Keratinocyte (primary cell): ENCODE data around the gene HDLBP. TPM values are rescaled to one million over a fixed set of nuclear protein-coding genes. Genes with fewer than 3 reads are reported as not detected.
"Not testable (repeated sequence)": the region's sequence is repeated elsewhere in the genome, so short reads cannot be mapped to it uniquely, and the experiment has no call there.

Experiments
- DNase-seq: peaks from one replicate; pipeline ENCODE4 v3.0.0-alpha.2; 2011; ENCODE audit warnings: low read depth, missing footprints, low spot score
- FAIRE-seq: peaks from 2 replicates; lab custom pipeline; 2011; peaks lifted over from hg19 to GRCh38; lab: Jason Lieb, UNC
- H2AFZ ChIP-seq: 2 replicates; pipeline ENCODE4 v1.6.0; 2012; ENCODE audit warnings: low read length, control low read depth, inconsistent platforms; ENCODE audit not compliant: control insufficient read depth
- H3K27ac ChIP-seq: 2 replicates; pipeline ENCODE4 v1.5.1; 2011; ENCODE audit warnings: low read length; ENCODE audit not compliant: control insufficient read depth, insufficient read depth
- H3K27me3 ChIP-seq: 3 replicates; pipeline ENCODE4 v1.6.0; 2011; ENCODE audit warnings: low read length; ENCODE audit not compliant: control insufficient read depth, insufficient read depth; ENCODE audit errors: extremely low read depth
- H3K36me3 ChIP-seq, 2 experiments: 2 replicates in 1 of 2; 3 replicates in 1 of 2; pipeline ENCODE4 v1.5.1; 2011; ENCODE audit warnings: low read length in 2 of 2, mild to moderate bottlenecking in 1 of 2; ENCODE audit not compliant: control insufficient read depth in 2 of 2, insufficient read depth in 2 of 2; ENCODE audit errors: extremely low read depth in 1 of 2
- H3K4me1 ChIP-seq: 3 replicates; pipeline ENCODE4 v1.5.1; 2011; ENCODE audit warnings: low read length; ENCODE audit not compliant: control insufficient read depth, insufficient read depth; ENCODE audit errors: extremely low read depth
- H3K4me2 ChIP-seq: 3 replicates; pipeline ENCODE4 v1.6.0; 2011; ENCODE audit warnings: low read depth, low read length; ENCODE audit not compliant: control insufficient read depth, insufficient read depth; ENCODE audit errors: extremely low read depth
- H3K4me3 ChIP-seq, 3 experiments: fragments of 200-600 bp in 1 of 3; sonication (generic) in 1 of 3; 2 replicates in 2 of 3; 3 replicates in 1 of 3; pipeline ENCODE4 v1.5.1; 2011 to 2016; ENCODE audit warnings: low read length in 3 of 3, mild to moderate bottlenecking in 3 of 3, control low read depth in 2 of 3, inconsistent platforms in 1 of 3, low read depth in 1 of 3, mixed read lengths in 1 of 3, mixed run types in 1 of 3, moderate library complexity in 1 of 3; ENCODE audit not compliant: control insufficient read depth in 2 of 3, insufficient read depth in 2 of 3; ENCODE audit errors: extremely low read depth in 1 of 3
- H3K79me2 ChIP-seq: 2 replicates; pipeline ENCODE4 v1.6.0; 2012; ENCODE audit warnings: low read length; ENCODE audit not compliant: control insufficient read depth, insufficient read depth
- H3K9ac ChIP-seq: 3 replicates; pipeline ENCODE4 v1.6.0; 2011; ENCODE audit warnings: low read length; ENCODE audit not compliant: control insufficient read depth, insufficient read depth; ENCODE audit errors: extremely low read depth
- H3K9me1 ChIP-seq: 3 replicates; pipeline ENCODE4 v1.6.0; 2011; ENCODE audit warnings: low read length; ENCODE audit not compliant: control insufficient read depth, insufficient read depth; ENCODE audit errors: extremely low read depth
- H3K9me3 ChIP-seq: 2 replicates; pipeline ENCODE4 v1.5.1; 2012; ENCODE audit warnings: low read depth, low read length; ENCODE audit not compliant: control insufficient read depth
- H4K20me1 ChIP-seq: 3 replicates; pipeline ENCODE4 v1.6.0; 2011; ENCODE audit warnings: low read length; ENCODE audit not compliant: control insufficient read depth, insufficient read depth; ENCODE audit errors: extremely low read depth
- EZH2 ChIP-seq: IDR thresholded peaks from one replicate; pipeline ENCODE4 v1.6.1; 2012; ENCODE audit warnings: inconsistent platforms, mild to moderate bottlenecking, low read length, moderate library complexity
- dilution Hi-C: fragments of 300-500 bp; cut with MboI; formaldehyde crosslinking; loops from one replicate; pipeline ENCODE4 v1.7.0; 2020; ENCODE audit warnings: low sequenced_read_pairs; ENCODE audit not compliant: extremely low pct_ligation_motif_present
- polyA plus RNA-seq, 5 experiments: library from polyadenylated mRNA; depleted of rRNA in 3 of 5; stranded (reverse) in 3 of 5; stranded (forward) in 1 of 5; unstranded in 1 of 5; fragments of >200 nt; gene quantifications; 1 replicate in 1 of 5; 2 replicates in 3 of 5; 3 replicates in 1 of 5; pipeline versions ENCODE4 v1.2.1 to v1.2.3, GENCODE V29; 2011 to 2012; ENCODE audit warnings: missing spikeins in 2 of 5, low read depth in 1 of 5, low replicate concordance in 1 of 5
- TF ChIP-seq, protein P1 (sequence below), 3 experiments: IDR thresholded peaks in 1 of 3; conservative IDR thresholded peaks in 1 of 3; optimal IDR thresholded peaks in 1 of 3; 2 replicates in 2 of 3; 3 replicates in 1 of 3; pipeline versions ENCODE3 to v1.5.1; 2011; ENCODE audit warnings: low read length in 3 of 3, mild to moderate bottlenecking in 3 of 3, moderate library complexity in 2 of 3, control low read depth in 1 of 3, inconsistent platforms in 1 of 3; ENCODE audit not compliant: insufficient read depth in 2 of 3; ENCODE audit errors: extremely low read depth in 1 of 3

Gene HDLBP
- polyA plus RNA-seq, 1 donor (not counting 4 experiments of a cell fraction or from before 2014, with no cell fraction given) = 289 TPM

DNA sequence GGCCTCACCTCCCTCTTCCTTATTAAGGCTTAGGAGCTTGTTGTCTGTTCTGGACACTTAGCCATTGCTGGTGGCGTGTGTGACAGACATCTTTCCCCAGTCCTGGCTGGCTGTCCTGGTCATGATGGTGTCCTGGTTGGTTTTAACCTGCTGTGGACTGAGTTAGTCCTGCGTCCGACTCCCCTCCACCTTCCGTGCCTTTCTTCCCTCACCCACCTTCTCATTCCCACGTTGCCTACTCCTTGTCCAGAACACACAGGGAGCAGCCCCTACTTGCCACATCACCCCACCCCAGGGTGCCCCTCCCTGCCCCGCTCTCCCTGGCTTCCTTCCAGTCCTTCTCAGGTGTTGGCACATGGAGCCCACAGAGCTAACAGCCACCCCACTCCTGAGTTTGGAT is 117.5 kb downstream of the HDLBP start:
- no peaks in the 10 kb centered on the region for H3K9me1 ChIP-seq
- H3K4me1 ChIP-seq = no peaks in the 10 kb centered on the region
- H3K27ac ChIP-seq = no peak overlapping the region
- H3K79me2 ChIP-seq = no peaks in the 10 kb centered on the region
- no peak overlapping the region for H3K4me2 ChIP-seq
- no peak for FAIRE-seq
- peaks cover 14% of the 10 kb centered on the region for H3K27me3 ChIP-seq
- H3K9ac ChIP-seq = no peak overlapping the region
- no peak overlapping the region for H3K4me3 ChIP-seq
- H4K20me1 ChIP-seq = no peaks in the 10 kb centered on the region
- dilution Hi-C loops = no loop called here
- H3K9me3 ChIP-seq = no peaks in the 10 kb centered on the region
- no peak overlapping the region for H2AFZ ChIP-seq
- TF ChIP-seq EZH2 = no peak
- TF ChIP-seq, protein P1, sequence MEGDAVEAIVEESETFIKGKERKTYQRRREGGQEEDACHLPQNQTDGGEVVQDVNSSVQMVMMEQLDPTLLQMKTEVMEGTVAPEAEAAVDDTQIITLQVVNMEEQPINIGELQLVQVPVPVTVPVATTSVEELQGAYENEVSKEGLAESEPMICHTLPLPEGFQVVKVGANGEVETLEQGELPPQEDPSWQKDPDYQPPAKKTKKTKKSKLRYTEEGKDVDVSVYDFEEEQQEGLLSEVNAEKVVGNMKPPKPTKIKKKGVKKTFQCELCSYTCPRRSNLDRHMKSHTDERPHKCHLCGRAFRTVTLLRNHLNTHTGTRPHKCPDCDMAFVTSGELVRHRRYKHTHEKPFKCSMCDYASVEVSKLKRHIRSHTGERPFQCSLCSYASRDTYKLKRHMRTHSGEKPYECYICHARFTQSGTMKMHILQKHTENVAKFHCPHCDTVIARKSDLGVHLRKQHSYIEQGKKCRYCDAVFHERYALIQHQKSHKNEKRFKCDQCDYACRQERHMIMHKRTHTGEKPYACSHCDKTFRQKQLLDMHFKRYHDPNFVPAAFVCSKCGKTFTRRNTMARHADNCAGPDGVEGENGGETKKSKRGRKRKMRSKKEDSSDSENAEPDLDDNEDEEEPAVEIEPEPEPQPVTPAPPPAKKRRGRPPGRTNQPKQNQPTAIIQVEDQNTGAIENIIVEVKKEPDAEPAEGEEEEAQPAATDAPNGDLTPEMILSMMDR (optimal IDR thresholded peaks at IDR 0.05 in 1 of 3, IDR thresholded peaks at IDR 0.05 in 1 of 3, conservative IDR thresholded peaks at IDR 0.05 in 1 of 3; ENCODE audit: extremely low read depth in 1 of 3, insufficient read depth in 2 of 3, low read length in 3 of 3) = no peak
- no peaks in the 10 kb centered on the region for H3K36me3 ChIP-seq
- DNase-seq = no peak

DNA sequence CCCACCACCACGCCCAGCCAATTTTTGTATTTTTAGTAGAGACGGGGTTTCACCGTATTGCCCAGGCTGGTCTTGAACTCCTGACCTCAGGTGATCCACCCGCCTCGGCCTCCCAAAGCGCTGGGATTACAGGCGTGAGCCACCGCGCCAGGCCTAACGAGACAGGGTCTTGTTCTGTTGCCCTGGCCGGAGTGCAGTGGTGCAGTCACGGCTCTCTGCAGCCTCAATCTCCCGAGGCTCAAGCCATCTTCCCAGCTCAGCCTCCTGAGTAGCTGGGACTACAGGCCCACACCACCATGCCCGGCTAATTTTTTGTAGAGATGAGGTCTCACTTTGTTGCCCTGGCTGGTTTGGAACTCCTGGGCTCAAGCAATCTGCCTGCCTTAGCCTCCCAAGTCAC is 118.2 kb downstream of the HDLBP start:
- H3K4me3 ChIP-seq, H3K9me1 ChIP-seq, dilution Hi-C loops, H3K36me3 ChIP-seq, H3K9ac ChIP-seq, H3K79me2 ChIP-seq, H2AFZ ChIP-seq, FAIRE-seq, H3K4me2 ChIP-seq, H3K27ac ChIP-seq, DNase-seq, H3K9me3 ChIP-seq, H3K4me1 ChIP-seq, H4K20me1 ChIP-seq: not testable (repeated sequence)
- H3K27me3 ChIP-seq = peaks cover 14% of the 10 kb centered on the region

DNA sequence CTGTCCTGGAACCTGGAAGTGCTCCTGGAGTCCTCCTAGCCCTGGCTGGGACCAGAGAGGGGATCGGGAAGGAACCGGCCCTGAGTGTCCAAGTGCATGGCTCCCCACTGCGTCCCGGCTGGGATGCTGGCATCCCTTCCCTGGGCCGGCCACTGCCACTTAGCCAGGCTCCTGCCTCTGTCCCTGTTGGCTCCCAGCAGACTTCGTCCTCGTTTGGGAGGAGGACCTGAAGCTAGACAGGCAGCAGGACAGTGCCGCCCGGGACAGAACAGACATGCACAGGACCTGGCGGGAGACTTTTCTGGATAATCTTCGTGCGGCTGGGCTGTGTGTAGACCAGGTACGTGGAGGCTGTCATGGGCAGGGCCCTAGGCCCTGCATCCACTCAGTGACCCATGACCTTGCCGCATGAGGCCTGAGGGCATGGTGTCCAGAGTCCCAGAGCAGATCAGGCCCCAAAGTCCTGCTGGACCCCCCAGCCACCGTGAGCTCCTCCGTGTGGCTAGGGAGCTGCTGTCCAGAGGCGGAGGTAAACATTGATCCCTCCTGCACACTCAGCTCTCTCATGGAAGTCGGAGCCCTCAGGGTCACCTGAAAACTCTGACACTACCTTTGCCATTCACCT is 119.9 kb downstream of the HDLBP start:
- no peaks in the 10 kb centered on the region for H4K20me1 ChIP-seq
- no peak overlapping the region for H3K9ac ChIP-seq
- H3K36me3 ChIP-seq = no peaks in the 10 kb centered on the region
- no peak overlapping the region for H2AFZ ChIP-seq
- H3K27me3 ChIP-seq = peaks cover 21% of the 10 kb centered on the region
- DNase-seq (no peak), FAIRE-seq (no peak)
- H3K9me3 ChIP-seq = no peaks in the 10 kb centered on the region
- no peak overlapping the region for H3K4me2 ChIP-seq
- dilution Hi-C loops = no loop called here
- H3K4me1 ChIP-seq = no peaks in the 10 kb centered on the region
- H3K79me2 ChIP-seq = no peaks in the 10 kb centered on the region
- no peak overlapping the region for H3K27ac ChIP-seq
- TF ChIP-seq, protein P1 (optimal IDR thresholded peaks at IDR 0.05 in 1 of 3, IDR thresholded peaks at IDR 0.05 in 1 of 3, conservative IDR thresholded peaks at IDR 0.05 in 1 of 3; ENCODE audit: extremely low read depth in 1 of 3, insufficient read depth in 2 of 3, low read length in 3 of 3) = no peak
- TF ChIP-seq EZH2 = no peak
- no peak overlapping the region for H3K4me3 ChIP-seq
- no peaks in the 10 kb centered on the region for H3K9me1 ChIP-seq
